Fibroblast of skin of abdomen (primary cell): ENCODE measurements around the gene DHX35.

Experiments used
- DNase-seq: peaks from one replicate; pipeline ENCODE4 v3.0.0-alpha.2; 2013

Gene DHX35

GRCh38 chr20:39067526-39068216, 105.5 kb downstream of the DHX35 start:
- DNase-seq: no peak

GRCh38 chr20:39069976-39070375, 107.8 kb downstream of the DHX35 start:
- no peak for DNase-seq

GRCh38 chr20:39070484-39071231, 108.5 kb downstream of the DHX35 start:
- DNase-seq: peak; percentile 33

GRCh38 chr20:39072132-39072531, 110.0 kb downstream of the DHX35 start:
- no peak for DNase-seq

- no peak for DNase-seq
Measured at GRCh38 chr20:39072653-39073052, 110.5 kb downstream of the DHX35 start.

GRCh38 chr20:39075731-39076130, 113.6 kb downstream of the DHX35 start:
- no peak for DNase-seq

- no peak for DNase-seq
Measured at GRCh38 chr20:39076958-39077357, 114.8 kb downstream of the DHX35 start.

GRCh38 chr20:39080326-39080725, 118.2 kb downstream of the DHX35 start:
- DNase-seq: no peak

- DNase-seq: peak; percentile 62
Measured at GRCh38 chr20:39081255-39081654, 119.1 kb downstream of the DHX35 start.

- no peak for DNase-seq
Measured at GRCh38 chr20:39082622-39083398, 120.7 kb downstream of the DHX35 start.

- no peak for DNase-seq
Measured at GRCh38 chr20:39083761-39084160, 121.6 kb downstream of the DHX35 start.

- no peak for DNase-seq
Measured at GRCh38 chr20:39089029-39089428, 126.9 kb downstream of the DHX35 start.
